VCaP (cell line): ENCODE measurements around the gene RASGRF2.

Experiments
- H3K27ac ChIP-seq: fragments of 450-650 bp; 2 replicates; pipeline ENCODE4 v1.5.1; 2017
- CTCF ChIP-seq: fragments of 450-650 bp; conservative IDR thresholded peaks from 2 replicates; pipeline ENCODE4 v1.5.1; 2017; ENCODE audit warnings: mild to moderate bottlenecking, moderate library complexity

Gene RASGRF2

GRCh38 chr5:81066102-81066501, 105.9 kb downstream of the RASGRF2 start:
- H3K27ac ChIP-seq = no peak overlapping the region
- no peak for TF ChIP-seq CTCF

GRCh38 chr5:81067406-81067805, 107.2 kb downstream of the RASGRF2 start:
- H3K27ac ChIP-seq = no peak overlapping the region
- no peak for TF ChIP-seq CTCF

- no peak for TF ChIP-seq CTCF
- H3K27ac ChIP-seq = no peak overlapping the region
These were observed 107.9 kb downstream of the RASGRF2 start for GRCh38 chr5:81068063-81068462.

- H3K27ac ChIP-seq = no peak overlapping the region
- no peak for TF ChIP-seq CTCF
These were observed 108.5 kb downstream of the RASGRF2 start for GRCh38 chr5:81068635-81069034.

- H3K27ac ChIP-seq = no peak overlapping the region
- TF ChIP-seq CTCF = no peak
These were observed 109.8 kb downstream of the RASGRF2 start for GRCh38 chr5:81069990-81070389.

- TF ChIP-seq CTCF = no peak
- H3K27ac ChIP-seq = no peak overlapping the region
These were observed 110.5 kb downstream of the RASGRF2 start for GRCh38 chr5:81070571-81071255.

GRCh38 chr5:81075041-81075440, 114.9 kb downstream of the RASGRF2 start:
- no peak for TF ChIP-seq CTCF
- H3K27ac ChIP-seq = no peak overlapping the region
